Kidney (tissue), 14 donors: ENCODE measurements around the gene AGAP6. TPM values are rescaled to one million over a fixed set of nuclear protein-coding genes. Genes with fewer than 3 reads are reported as not detected.
A peak's percentile ranks its signal among the peaks of the same experiment; 100 is the strongest.
"Not testable (repeated sequence)": the region's sequence is repeated elsewhere in the genome, so short reads cannot be mapped to it uniquely, and the experiment has no call there.

Source experiments
- DNase-seq, 5 donors: peaks; one replicate each; pipeline ENCODE4 v3.0.0-alpha.2; 2013 to 2020
- FAIRE-seq: peaks from 2 replicates; lab custom pipeline; 2012; peaks lifted over from hg19 to GRCh38; lab: Jason Lieb, UNC
- H3K27ac ChIP-seq, 2 donors: one replicate each; pipeline ENCODE4 v1.7.0; 2013; ENCODE audit warnings: low read depth in 2 of 2, low read length in 2 of 2, inconsistent platforms in 1 of 2
- H3K27me3 ChIP-seq: one replicate; pipeline ENCODE4 v1.7.1; 2013; ENCODE audit warnings: low read length, inconsistent platforms; ENCODE audit not compliant: control insufficient read depth, insufficient read depth
- H3K36me3 ChIP-seq, 3 donors: one replicate each; pipeline versions ENCODE4 v1.7.0 to v1.7.1; 2013; ENCODE audit warnings: low read length in 3 of 3, control low read depth in 1 of 3, inconsistent platforms in 1 of 3; ENCODE audit not compliant: insufficient read depth in 3 of 3, control insufficient read depth in 2 of 3
- H3K4me1 ChIP-seq, 3 donors: one replicate each; pipeline versions ENCODE4 v1.7.0 to v1.7.1; 2013; ENCODE audit warnings: low read length in 3 of 3, inconsistent platforms in 1 of 3, low read depth in 1 of 3; ENCODE audit not compliant: control insufficient read depth in 2 of 3, insufficient read depth in 2 of 3
- H3K4me3 ChIP-seq, 3 donors: one replicate each; pipeline versions ENCODE4 v1.7.0 to v1.8.1; 2013; ENCODE audit warnings: low read length in 3 of 3, control low read depth in 1 of 3, inconsistent platforms in 1 of 3
- H3K9ac ChIP-seq, 3 donors: one replicate each; pipeline versions ENCODE4 v1.7.0 to v1.7.1; 2013; ENCODE audit warnings: low read length in 3 of 3, control low read depth in 1 of 3, inconsistent platforms in 1 of 3
- H3K9me3 ChIP-seq, 3 donors: one replicate each; pipeline versions ENCODE4 v1.7.0 to v1.7.1; 2013; ENCODE audit warnings: low read length in 3 of 3, control low read depth in 1 of 3, inconsistent platforms in 1 of 3; ENCODE audit not compliant: control insufficient read depth in 2 of 3, insufficient read depth in 1 of 3
- CTCF ChIP-seq: IDR thresholded peaks from 3 replicates; pipeline ENCODE4 v1.5.1; 2012; ENCODE audit warnings: mild to moderate bottlenecking, moderate library complexity, borderline replicate concordance; ENCODE audit not compliant: insufficient read depth; ENCODE audit errors: extremely low read depth
- intact Hi-C: fragments of 100-400 bp; cut with DNase I; formaldehyde crosslinking; loops from one replicate; pipeline ENCODE4 v1.11.1; 2022
- polyA plus RNA-seq: library from polyadenylated mRNA; stranded (reverse); fragments of 350-450 nt; fragmentation: Illumina TruSeq; extraction: RNeasy Lipid Tissue Mini Kit (QIAGEN cat#74804); gene quantifications from one replicate; pipeline ENCODE4 v1.2.3, GENCODE V29; 2014; ENCODE audit warnings: low read depth, low replicate concordance; ENCODE audit not compliant: insufficient read depth
- total RNA-seq: library from RNA; stranded (reverse); fragmentation: NEBNext Ultra II Directional; extraction: Animal tissue kit (Norgen Biotek cat#: 25700); gene quantifications from one replicate; pipeline ENCODE4 v1.2.1, GENCODE V29; 2021
- donor health status: control.
- donor health status: control.
- donor health status: control.
- donor health status: control.
- donor health status: control.
- donor health status: DM: yes; HTN: yes; CAD: no.
- donor health status: Normal renal cell carcinoma (clear cell type).

AGAP6 gene
- total and polyA plus RNA-seq, 2 donors from 2014 or later = 5.2 to 14.4 TPM

- Histone ChIP-seq H3K27ac (no peak overlapping the region), H3K4me3 (no peak overlapping the region), H3K9me3 (no peaks in the 10 kb centered on the region), H3K36me3 (no peaks in the 10 kb centered on the region), H3K27me3 (no peaks in the 10 kb centered on the region), H3K4me1 (no peaks in the 10 kb centered on the region), H3K9ac (no peak overlapping the region)
- FAIRE-seq (no peak), DNase-seq (no peak)
- no peak for TF ChIP-seq CTCF
- intact Hi-C loops = no loop called here
These were observed 56.9 kb downstream of the AGAP6 start for GRCh38 chr10:50044941-50045664.

GRCh38 chr10:50046457-50046856 is 58.3 kb downstream of the AGAP6 start:
- H3K4me3 ChIP-seq, intact Hi-C loops, H3K36me3 ChIP-seq, H3K27ac ChIP-seq, H3K9ac ChIP-seq, H3K9me3 ChIP-seq, H3K27me3 ChIP-seq, FAIRE-seq, H3K4me1 ChIP-seq: not testable (repeated sequence)
- DNase-seq = peak in 1 of 5 donors; percentile 2

- intact Hi-C loops, H3K36me3 ChIP-seq, H3K4me3 ChIP-seq, H3K9me3 ChIP-seq, H3K27ac ChIP-seq, H3K9ac ChIP-seq, H3K4me1 ChIP-seq, DNase-seq, FAIRE-seq, H3K27me3 ChIP-seq: not testable (repeated sequence)
These were observed 59.4 kb downstream of the AGAP6 start for GRCh38 chr10:50047594-50047993.

- FAIRE-seq, H3K27ac ChIP-seq: not testable (repeated sequence)
These were observed 63.9 kb downstream of the AGAP6 start for GRCh38 chr10:50051995-50052660.

GRCh38 chr10:50052778-50053376 is 64.7 kb downstream of the AGAP6 start:
- DNase-seq, H3K9me3 ChIP-seq, FAIRE-seq, H3K27me3 ChIP-seq, H3K27ac ChIP-seq, H3K4me1 ChIP-seq, H3K9ac ChIP-seq, H3K4me3 ChIP-seq, H3K36me3 ChIP-seq, intact Hi-C loops: not testable (repeated sequence)

More at GRCh38 chr10:50051995-50052660, 63.9 kb downstream of the AGAP6 start:
- H3K4me3 ChIP-seq, H3K36me3 ChIP-seq, H3K27me3 ChIP-seq, H3K9me3 ChIP-seq, H3K9ac ChIP-seq, DNase-seq, intact Hi-C loops, H3K4me1 ChIP-seq: not testable (repeated sequence)

- H3K9me3 ChIP-seq, H3K4me3 ChIP-seq, H3K9ac ChIP-seq, H3K4me1 ChIP-seq, intact Hi-C loops, DNase-seq, H3K27me3 ChIP-seq, H3K36me3 ChIP-seq, H3K27ac ChIP-seq, FAIRE-seq: not testable (repeated sequence)
These were observed 67.5 kb downstream of the AGAP6 start for GRCh38 chr10:50055494-50056292.

GRCh38 chr10:50056654-50057053 is 68.4 kb downstream of the AGAP6 start:
- H3K36me3 ChIP-seq, H3K4me3 ChIP-seq, FAIRE-seq, H3K27me3 ChIP-seq, intact Hi-C loops, H3K27ac ChIP-seq, H3K9ac ChIP-seq, H3K4me1 ChIP-seq, H3K9me3 ChIP-seq, DNase-seq: not testable (repeated sequence)
